Vagina (tissue), 2 donors: ENCODE data around the gene IWS1. TPM values are rescaled to one million over a fixed set of nuclear protein-coding genes. Genes with fewer than 3 reads are reported as not detected.
"Not testable (repeated sequence)": the region's sequence is repeated elsewhere in the genome, so short reads cannot be mapped to it uniquely, and the experiment has no call there.

Source experiments
- DNase-seq, 2 donors: peaks; one replicate each; pipeline ENCODE4 v3.0.0-alpha.2; 2017; ENCODE audit errors: extremely low spot score in 2 of 2
- H3K27ac ChIP-seq: fragments of 200-600 bp; sonication (generic); one replicate; pipeline ENCODE4 v1.5.1; 2019
- H3K27me3 ChIP-seq: fragments of 200-600 bp; sonication (generic); one replicate; pipeline ENCODE4 v1.5.1; 2019
- H3K36me3 ChIP-seq, 2 donors: fragments of 200-600 bp; sonication (generic); one replicate each; pipeline ENCODE4 v1.5.1; 2017 to 2019
- H3K4me1 ChIP-seq: fragments of 200-600 bp; sonication (generic); one replicate; pipeline ENCODE4 v1.5.1; 2019
- H3K4me3 ChIP-seq, 2 donors: fragments of 200-600 bp; sonication (generic); 1 replicate in 1 of 2; 2 replicates in 1 of 2; pipeline ENCODE4 v1.5.1; 2016 to 2019
- H3K9me3 ChIP-seq: fragments of 200-600 bp; sonication (generic); one replicate; pipeline ENCODE4 v1.5.1; 2019
- POLR2A ChIP-seq, 2 donors: fragments of 450-650 bp; IDR thresholded peaks; one replicate each; pipeline ENCODE4 v1.6.1; 2017; ENCODE audit warnings: antibody characterized with exemption in 2 of 2, mild to moderate bottlenecking in 2 of 2, moderate library complexity in 2 of 2
- POLR2AphosphoS5 ChIP-seq, 2 donors: sonication (generic); formaldehyde crosslinking; IDR thresholded peaks; one replicate each; pipeline ENCODE4 v1.9.0; 2017; ENCODE audit warnings: antibody characterized with exemption in 2 of 2, mild to moderate bottlenecking in 2 of 2, low read depth in 1 of 2; ENCODE audit not compliant: insufficient read depth in 1 of 2
- intact Hi-C: fragments of 100-400 bp; cut with DNase I; formaldehyde crosslinking; loops from one replicate; pipeline ENCODE4 v1.15.1; 2023
- total RNA-seq: library from RNA; depleted of rRNA; stranded (reverse); fragments of >200 nt; gene quantifications from one replicate; pipeline ENCODE4 v1.2.3, GENCODE V29; 2016
- TF ChIP-seq, protein P1 (sequence below), 3 experiments: fragments of 450-650 bp in 2 of 3; fragments of 200-600 bp in 1 of 3; sonication (generic) in 1 of 3; IDR thresholded peaks; one replicate each; pipeline ENCODE4 v1.5.1; 2017 to 2019; ENCODE audit warnings: antibody characterized with exemption in 3 of 3, mild to moderate bottlenecking in 2 of 3, moderate library complexity in 2 of 3

IWS1 gene
- total RNA-seq, 1 donor from 2014 or later, result 40.8 TPM

DNA sequence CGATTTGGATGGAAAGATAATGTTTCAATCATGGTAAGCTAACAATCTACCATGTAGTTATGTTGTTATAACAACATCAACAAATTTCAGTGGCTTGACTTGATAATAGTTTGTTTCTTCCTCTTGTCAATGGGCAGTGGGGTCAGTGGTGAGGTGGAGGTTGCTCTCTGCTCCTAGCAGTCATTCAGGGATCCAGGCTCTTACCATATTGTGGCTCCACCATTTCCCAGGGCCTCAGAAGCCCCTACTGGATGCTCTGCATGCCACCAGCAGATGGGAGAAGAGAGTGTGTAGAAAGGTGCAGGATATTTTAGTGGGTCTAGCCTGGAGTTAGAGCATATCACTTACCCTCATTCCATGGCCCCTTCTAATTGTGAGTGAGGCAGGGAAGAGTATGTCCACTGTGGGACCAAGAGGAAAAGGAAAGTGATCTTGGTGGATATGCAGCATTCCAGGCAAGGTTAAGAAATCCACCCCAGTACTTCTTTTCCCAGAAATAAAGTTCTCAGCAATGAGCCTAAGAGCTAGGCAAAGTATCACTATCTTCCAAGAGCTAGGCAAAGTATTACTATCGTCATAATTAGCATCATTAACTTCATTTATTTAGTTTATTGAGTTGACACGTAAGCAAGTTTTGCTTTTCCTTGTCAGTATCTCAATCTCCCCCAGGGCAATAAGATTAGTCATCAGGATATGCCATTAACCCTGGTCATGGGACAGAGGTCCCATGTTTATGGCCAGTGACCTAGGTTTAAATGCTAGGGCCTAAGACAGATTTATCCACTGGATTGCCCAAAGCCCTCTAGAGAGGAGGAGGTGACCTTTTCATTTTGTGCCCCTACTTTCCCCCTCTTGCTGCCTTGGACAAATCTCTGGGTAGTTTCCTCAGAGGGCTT, 4.2 kb upstream of the IWS1 start:
- intact Hi-C loops, result no loop called here
- Histone ChIP-seq H3K36me3 (no peaks in the 10 kb centered on the region), H3K9me3 (no peaks in the 10 kb centered on the region), H3K27me3 (no peaks in the 10 kb centered on the region), H3K27ac (no peak overlapping the region), H3K4me1 (peaks cover 11% of the 10 kb centered on the region), H3K4me3 (no peak overlapping the region)
- DNase-seq, result no peak
- TF ChIP-seq POLR2A (IDR thresholded peaks at IDR 0.05), result no peak
- no peak for TF ChIP-seq POLR2AphosphoS5 (IDR thresholded peaks at IDR 0.05; ENCODE audit: insufficient read depth in 1 of 2, low read depth in 1 of 2)
- TF ChIP-seq, protein P1, sequence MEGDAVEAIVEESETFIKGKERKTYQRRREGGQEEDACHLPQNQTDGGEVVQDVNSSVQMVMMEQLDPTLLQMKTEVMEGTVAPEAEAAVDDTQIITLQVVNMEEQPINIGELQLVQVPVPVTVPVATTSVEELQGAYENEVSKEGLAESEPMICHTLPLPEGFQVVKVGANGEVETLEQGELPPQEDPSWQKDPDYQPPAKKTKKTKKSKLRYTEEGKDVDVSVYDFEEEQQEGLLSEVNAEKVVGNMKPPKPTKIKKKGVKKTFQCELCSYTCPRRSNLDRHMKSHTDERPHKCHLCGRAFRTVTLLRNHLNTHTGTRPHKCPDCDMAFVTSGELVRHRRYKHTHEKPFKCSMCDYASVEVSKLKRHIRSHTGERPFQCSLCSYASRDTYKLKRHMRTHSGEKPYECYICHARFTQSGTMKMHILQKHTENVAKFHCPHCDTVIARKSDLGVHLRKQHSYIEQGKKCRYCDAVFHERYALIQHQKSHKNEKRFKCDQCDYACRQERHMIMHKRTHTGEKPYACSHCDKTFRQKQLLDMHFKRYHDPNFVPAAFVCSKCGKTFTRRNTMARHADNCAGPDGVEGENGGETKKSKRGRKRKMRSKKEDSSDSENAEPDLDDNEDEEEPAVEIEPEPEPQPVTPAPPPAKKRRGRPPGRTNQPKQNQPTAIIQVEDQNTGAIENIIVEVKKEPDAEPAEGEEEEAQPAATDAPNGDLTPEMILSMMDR (IDR thresholded peaks at IDR 0.05), result no peak

DNA sequence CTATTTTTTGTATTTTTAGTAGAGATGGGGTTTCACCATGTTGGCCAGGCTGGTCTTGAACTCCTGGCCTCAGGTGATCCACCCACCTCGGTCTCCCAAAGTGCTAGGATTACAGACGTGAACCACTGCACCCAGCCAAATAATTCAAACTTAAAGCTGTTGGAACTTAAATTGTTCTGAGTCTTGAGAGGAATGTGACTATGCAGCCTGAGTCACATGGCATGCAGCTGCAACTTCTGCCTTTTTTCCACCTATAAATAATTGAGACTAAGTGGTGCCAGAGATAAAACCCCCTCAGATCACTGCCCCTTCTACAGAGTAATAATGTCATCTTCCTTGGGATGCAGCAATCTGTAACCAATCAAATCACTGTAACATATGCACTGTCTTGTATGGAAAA, 3.1 kb upstream of the IWS1 start:
- H3K36me3 ChIP-seq, intact Hi-C loops, H3K27ac ChIP-seq, H3K4me3 ChIP-seq, H3K27me3 ChIP-seq, H3K9me3 ChIP-seq, DNase-seq: not testable (repeated sequence)
- peaks cover 21% of the 10 kb centered on the region for H3K4me1 ChIP-seq

DNA sequence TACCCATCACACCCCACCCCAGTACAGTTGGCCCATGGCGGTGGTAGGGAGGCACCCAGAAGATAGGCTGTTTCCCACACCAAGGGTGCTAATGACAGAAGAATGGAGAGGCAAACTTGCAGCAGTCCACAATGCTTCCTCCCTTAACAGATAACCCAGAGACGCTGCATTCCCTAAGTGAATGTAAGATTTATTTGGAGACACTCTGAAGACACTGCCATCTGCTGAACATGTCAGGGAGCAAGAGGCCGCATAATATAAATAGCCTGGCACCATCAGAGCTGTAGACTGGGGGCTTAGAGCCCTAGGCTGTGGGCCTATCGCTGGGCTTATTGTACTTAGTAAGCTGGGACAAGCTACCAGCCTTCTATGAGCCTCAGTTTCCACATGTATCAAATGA, 2.2 kb upstream of the IWS1 start:
- H3K27me3 ChIP-seq, result no peaks in the 10 kb centered on the region
- no peaks in the 10 kb centered on the region for H3K9me3 ChIP-seq
- DNase-seq, result peak in 1 of 2 donors; percentile 56
- H3K4me3 ChIP-seq, result no peak overlapping the region
- peaks cover 31% of the 10 kb centered on the region for H3K4me1 ChIP-seq
- intact Hi-C loops, result no loop called here
- no peaks in the 10 kb centered on the region for H3K36me3 ChIP-seq
- TF ChIP-seq POLR2AphosphoS5 (IDR thresholded peaks at IDR 0.05; ENCODE audit: insufficient read depth in 1 of 2, low read depth in 1 of 2) (no peak), POLR2A (IDR thresholded peaks at IDR 0.05) (no peak)
- TF ChIP-seq, protein P1 (IDR thresholded peaks at IDR 0.05), result no peak
- H3K27ac ChIP-seq, result no peak overlapping the region

DNA sequence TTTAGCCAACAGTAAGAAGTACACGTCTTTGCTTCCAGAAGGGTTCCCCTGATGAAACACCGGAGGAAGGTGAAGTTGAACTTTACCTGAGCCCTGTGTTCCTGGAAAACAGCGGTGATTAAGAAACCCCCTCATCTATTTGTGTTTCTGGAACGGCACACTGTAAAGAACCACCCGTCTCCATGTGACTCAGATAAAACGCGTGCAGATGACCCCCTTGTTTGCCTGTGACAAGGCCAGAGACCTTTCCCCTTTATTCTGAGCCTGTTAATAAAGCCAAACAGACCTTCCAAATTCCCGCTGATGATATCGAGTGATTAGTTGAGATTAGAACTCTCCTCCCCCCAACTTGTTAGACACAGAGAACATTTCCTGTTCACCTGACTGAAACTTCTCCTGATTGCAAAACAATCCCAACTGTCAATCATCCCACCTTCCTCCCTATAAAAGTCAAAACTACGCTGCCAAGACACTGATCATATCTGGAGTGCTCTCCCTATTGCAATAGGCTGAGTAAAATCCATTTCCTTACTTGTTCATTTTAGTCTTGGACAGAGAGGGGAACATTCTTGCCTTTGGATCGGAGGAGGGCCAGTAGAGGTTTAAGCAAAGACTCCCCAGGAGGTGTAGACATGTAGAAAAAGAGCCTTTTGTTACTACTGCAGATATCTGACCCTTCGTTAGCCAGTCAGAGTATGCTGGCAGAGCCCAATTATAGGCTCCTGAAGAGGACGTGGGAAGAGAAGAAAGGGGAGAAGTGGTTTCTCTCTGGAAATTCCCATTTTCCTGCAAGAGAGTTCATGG, 914 bp upstream of the IWS1 start:
- Histone ChIP-seq H3K27me3 (no peaks in the 10 kb centered on the region), H3K4me1 (peaks cover 43% of the 10 kb centered on the region), H3K9me3 (no peaks in the 10 kb centered on the region), H3K27ac (peak overlapping the region; percentile 94), H3K36me3 (peaks cover 0 to 9% of the 10 kb centered on the region in 2 donors), H3K4me3 (peak overlapping the region; percentile 91 to 93)
- DNase-seq, result peak in 1 of 2 donors; percentile 83
- intact Hi-C loops, result no loop called here
- TF ChIP-seq POLR2A (IDR thresholded peaks at IDR 0.05) (no peak), POLR2AphosphoS5 (IDR thresholded peaks at IDR 0.05; ENCODE audit: insufficient read depth in 1 of 2, low read depth in 1 of 2) (peak in 1 of 2 donors; percentile 53)
- TF ChIP-seq, protein P1 (IDR thresholded peaks at IDR 0.05), result no peak

DNA sequence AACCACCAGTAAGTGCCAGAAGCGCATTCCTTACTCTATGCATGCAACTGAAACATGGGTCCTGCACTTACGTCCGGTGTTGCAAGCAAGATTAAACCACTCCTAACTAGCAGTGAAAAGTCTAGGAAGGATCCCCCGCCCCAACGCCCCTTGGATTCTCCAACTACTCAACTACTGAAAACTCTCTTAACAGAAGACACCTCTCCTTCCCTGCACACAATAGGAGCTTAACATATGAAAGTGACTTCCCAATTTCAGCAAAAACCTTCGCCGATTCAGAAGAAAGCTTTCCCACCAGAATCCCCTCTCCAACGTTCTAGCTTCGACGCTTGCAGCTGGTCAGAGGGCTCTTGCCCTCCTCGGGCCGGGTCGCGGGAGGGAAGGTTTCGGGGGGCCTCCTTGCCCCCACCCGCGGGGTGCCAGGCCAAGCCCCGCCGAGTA, 578 bp downstream of the IWS1 start:
- Histone ChIP-seq H3K9me3 (no peaks in the 10 kb centered on the region), H3K27me3 (no peaks in the 10 kb centered on the region), H3K4me3 (peak overlapping the region; percentile 91 to 93), H3K27ac (peak overlapping the region; percentile 94), H3K4me1 (peaks cover 43% of the 10 kb centered on the region), H3K36me3 (peaks cover 0 to 19% of the 10 kb centered on the region in 2 donors)
- intact Hi-C loops, result no loop called here
- peak in 1 of 2 donors; percentile 86 for DNase-seq
- TF ChIP-seq POLR2AphosphoS5 (IDR thresholded peaks at IDR 0.05; ENCODE audit: insufficient read depth in 1 of 2, low read depth in 1 of 2) (no peak), POLR2A (IDR thresholded peaks at IDR 0.05) (no peak)
- TF ChIP-seq, protein P1 (IDR thresholded peaks at IDR 0.05), result no peak

DNA sequence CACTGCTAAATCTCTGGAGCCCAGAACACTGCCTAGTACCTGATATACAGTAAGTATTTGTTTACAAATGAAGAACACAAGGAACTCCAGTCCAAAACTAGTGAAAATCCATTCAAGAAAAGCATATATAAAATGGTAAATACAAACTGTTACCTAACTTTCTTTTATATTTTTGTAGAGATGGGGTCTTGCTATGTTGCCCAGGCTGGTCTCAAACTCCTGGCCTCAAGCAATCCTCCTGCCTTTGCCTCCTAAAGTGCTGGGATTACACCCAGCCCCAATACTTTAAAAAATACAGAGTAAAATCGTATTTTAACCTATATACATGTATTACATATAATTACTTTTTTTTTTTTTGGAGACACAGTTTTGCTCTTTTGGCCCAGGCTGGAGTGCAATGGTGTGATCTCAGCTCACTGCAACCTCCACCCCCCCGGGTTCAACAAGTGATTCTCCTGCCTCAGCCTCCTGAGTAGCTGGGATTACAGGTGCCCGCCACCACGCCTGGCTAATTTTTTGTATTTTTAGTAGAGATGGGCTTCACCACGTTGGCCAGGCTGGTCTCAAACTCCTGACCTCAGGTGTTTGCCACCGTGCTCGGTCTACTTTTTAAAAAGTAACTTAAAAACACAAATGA, 2.0 kb downstream of the IWS1 start:
- intact Hi-C loops, result not testable (repeated sequence)

More for the DNA sequence above, 2.0 kb downstream of the IWS1 start:
- Histone ChIP-seq H3K4me1 (peaks cover 43% of the 10 kb centered on the region), H3K36me3 (peaks cover 0 to 23% of the 10 kb centered on the region in 2 donors)
- not testable (repeated sequence) for H3K9me3 ChIP-seq, DNase-seq, H3K27me3 ChIP-seq, H3K27ac ChIP-seq, H3K4me3 ChIP-seq
